Measurements from ENCODE around the gene WDR91.

The WDR91 gene

GRCh38 chr7:135168489-135169140 is 42.7 kb downstream of the WDR91 start:
- no peak for TF ChIP-seq Cebpa-rat (IDR thresholded peaks at IDR 0.05)
- Histone ChIP-seq H4K20me1 (peaks cover 0 to 44% (median 12%) of the 10 kb centered on the region in 11 experiments; a peak in 9 of 22 replicates), H3K4me2 (peak overlapping the region; percentile 87 to 99 (median 94)), H3K4me3 (peak overlapping the region in 8 of 10 experiments; percentile 66 to 97 (median 88); a peak in 13 of 20 replicates), H3K9me3 (replicated peaks in 1 of 11) (peaks cover 3 to 23% (median 6%) of the 10 kb centered on the region in 11 experiments; a peak in 14 of 22 replicates), H3K27ac (peak overlapping the region in 10 of 11 experiments; percentile 88 to 100 (median 98); a peak in 16 of 22 replicates), H3K4me1 (peaks cover 28 to 48% (median 36%) of the 10 kb centered on the region in 10 experiments), H3K36me3 (peaks cover 49 to 55% (median 52%) of the 10 kb centered on the region in 11 experiments), H3K27me3 (no peaks in the 10 kb centered on the region), H3K9ac (peak overlapping the region in 8 of 11 experiments; percentile 88 to 99 (median 98); a peak in 10 of 22 replicates)

- Histone ChIP-seq H3K4me3 (peak overlapping the region in 3 of 10 experiments; percentile 44 to 97 (median 86); a peak in 1 of 20 replicates), H3K27ac (peak overlapping the region in 1 of 11 experiments; percentile 26; a peak in 3 of 22 replicates), H3K4me2 (peak overlapping the region; percentile 33 to 99 (median 93); a peak in 21 of 22 replicates), H3K4me1 (peaks cover 28 to 48% (median 36%) of the 10 kb centered on the region in 10 experiments), H4K20me1 (peaks cover 0 to 44% (median 12%) of the 10 kb centered on the region in 11 experiments; a peak in 9 of 22 replicates), H3K9me3 (replicated peaks in 1 of 11) (peaks cover 9 to 30% (median 12%) of the 10 kb centered on the region in 11 experiments), H3K36me3 (peaks cover 54 to 61% (median 57%) of the 10 kb centered on the region in 11 experiments), H3K9ac (peak overlapping the region in 5 of 11 experiments; percentile 18 to 48 (median 25); a peak in 5 of 22 replicates), H3K27me3 (no peaks in the 10 kb centered on the region)
- TF ChIP-seq Cebpa-rat (IDR thresholded peaks at IDR 0.05) = no peak
These were observed 43.3 kb downstream of the WDR91 start for GRCh38 chr7:135168001-135168400.

GRCh38 chr7:135167365-135167917 is 43.9 kb downstream of the WDR91 start:
- no peaks in the 10 kb centered on the region for H3K27me3 ChIP-seq
- H3K4me2 ChIP-seq = peak overlapping the region; percentile 12 to 72 (median 40); a peak in 19 of 22 replicates
- peaks cover 60 to 67% (median 63%) of the 10 kb centered on the region in 11 experiments for H3K36me3 ChIP-seq

GRCh38 chr7:135166338-135166990 is 44.9 kb downstream of the WDR91 start:
- peaks cover 0 to 44% (median 12%) of the 10 kb centered on the region in 11 experiments; a peak in 9 of 22 replicates for H4K20me1 ChIP-seq
- no peak for TF ChIP-seq Cebpa-rat (IDR thresholded peaks at IDR 0.05)
- H3K4me2 ChIP-seq = peak overlapping the region in 2 of 11 experiments; percentile 58 to 72; a peak in 4 of 22 replicates
- no peaks in the 10 kb centered on the region for H3K27me3 ChIP-seq
- peaks cover 21 to 44% (median 27%) of the 10 kb centered on the region in 11 experiments for H3K9me3 ChIP-seq (replicated peaks in 1 of 11)
- peaks cover 28 to 50% (median 37%) of the 10 kb centered on the region in 10 experiments for H3K4me1 ChIP-seq
- peaks cover 68 to 77% (median 71%) of the 10 kb centered on the region in 11 experiments for H3K36me3 ChIP-seq
- H3K4me3 ChIP-seq = no peak overlapping the region
- H3K9ac ChIP-seq = peak overlapping the region in 1 of 11 experiments; percentile 11; a peak in 2 of 22 replicates
- no peak overlapping the region for H3K27ac ChIP-seq

More at GRCh38 chr7:135167365-135167917, 43.9 kb downstream of the WDR91 start:
- Histone ChIP-seq H3K9ac (peak overlapping the region in 5 of 11 experiments; percentile 18 to 48 (median 25); a peak in 4 of 22 replicates), H4K20me1 (peaks cover 0 to 44% (median 12%) of the 10 kb centered on the region in 11 experiments; a peak in 9 of 22 replicates), H3K9me3 (replicated peaks in 1 of 11) (peaks cover 15 to 35% (median 18%) of the 10 kb centered on the region in 11 experiments), H3K4me3 (0 out of 20 replicates have a peak overlapping the region, but pooled peaks of 1 of the 10 experiments have one; percentile 19), H3K27ac (peak overlapping the region in 1 of 11 experiments; percentile 26; a peak in 4 of 22 replicates), H3K4me1 (peaks cover 28 to 48% (median 36%) of the 10 kb centered on the region in 10 experiments)
- no peak for TF ChIP-seq Cebpa-rat (IDR thresholded peaks at IDR 0.05)

- TF ChIP-seq Cebpa-rat (IDR thresholded peaks at IDR 0.05) = no peak
- H3K27ac ChIP-seq = no peak overlapping the region
- H3K36me3 ChIP-seq = peaks cover 68 to 77% (median 72%) of the 10 kb centered on the region in 11 experiments
These were observed 45.5 kb downstream of the WDR91 start for GRCh38 chr7:135165862-135166261.

GRCh38 chr7:135164357-135165061 is 46.8 kb downstream of the WDR91 start:
- Histone ChIP-seq H3K9ac (no peak overlapping the region), H3K27ac (peak overlapping the region in 2 of 11 experiments; percentile 22 to 23; a peak in 2 of 22 replicates), H3K9me3 (replicated peaks in 1 of 11) (peaks cover 21 to 44% (median 28%) of the 10 kb centered on the region in 11 experiments), H3K4me2 (no peak overlapping the region), H4K20me1 (peaks cover 0 to 44% (median 12%) of the 10 kb centered on the region in 11 experiments; a peak in 9 of 22 replicates), H3K27me3 (no peaks in the 10 kb centered on the region), H3K4me1 (peaks cover 38 to 61% (median 50%) of the 10 kb centered on the region in 10 experiments), H3K36me3 (peaks cover 68 to 77% (median 72%) of the 10 kb centered on the region in 11 experiments), H3K4me3 (no peak overlapping the region)
- no peak for TF ChIP-seq Cebpa-rat (IDR thresholded peaks at IDR 0.05)

More at GRCh38 chr7:135165862-135166261, 45.5 kb downstream of the WDR91 start:
- H3K27me3 ChIP-seq = no peaks in the 10 kb centered on the region
- H3K4me1 ChIP-seq = peaks cover 29 to 50% (median 40%) of the 10 kb centered on the region in 10 experiments
- H3K9me3 ChIP-seq (replicated peaks in 1 of 11) = peaks cover 21 to 44% (median 28%) of the 10 kb centered on the region in 11 experiments
- H3K4me3 ChIP-seq = no peak overlapping the region
- no peak overlapping the region for H3K4me2 ChIP-seq
- no peak overlapping the region for H3K9ac ChIP-seq
- peaks cover 0 to 44% (median 12%) of the 10 kb centered on the region in 11 experiments; a peak in 9 of 22 replicates for H4K20me1 ChIP-seq

GRCh38 chr7:135162382-135163001 is 48.8 kb downstream of the WDR91 start:
- H3K4me2 ChIP-seq = peak overlapping the region in 4 of 11 experiments; percentile 80 to 93 (median 91); a peak in 7 of 22 replicates
- peak overlapping the region in 10 of 11 experiments; percentile 77 to 89 (median 84); a peak in 19 of 22 replicates for H3K27ac ChIP-seq

More at GRCh38 chr7:135162382-135163001, 48.8 kb downstream of the WDR91 start:
- TF ChIP-seq Cebpa-rat (IDR thresholded peaks at IDR 0.05) = no peak
- Histone ChIP-seq H3K4me1 (peaks cover 30 to 54% (median 39%) of the 10 kb centered on the region in 10 experiments), H3K36me3 (peaks cover 69 to 78% (median 76%) of the 10 kb centered on the region in 11 experiments), H3K4me3 (peak overlapping the region in 3 of 10 experiments; percentile 5 to 32 (median 25); a peak in 1 of 20 replicates), H4K20me1 (peaks cover 0 to 31% (median 7%) of the 10 kb centered on the region in 11 experiments; a peak in 9 of 22 replicates), H3K27me3 (no peaks in the 10 kb centered on the region), H3K9ac (no peak overlapping the region), H3K9me3 (replicated peaks in 1 of 11) (peaks cover 29 to 61% (median 44%) of the 10 kb centered on the region in 11 experiments)
